ENCODE results near the gene NFS1.

The NFS1 gene

GRCh38 chr20:35735826-35736470 lies 36.8 kb upstream of the NFS1 start:
- H3K27me3 ChIP-seq (ENCODE audit: control insufficient read depth, insufficient read depth, low read length), result no peaks in the 10 kb centered on the region
- TF ChIP-seq CTCF (IDR thresholded peaks at IDR 0.05), result no peak
- H3K27ac ChIP-seq, result no peak overlapping the region
- H3K9ac ChIP-seq, result no peak overlapping the region
- H2AFZ ChIP-seq, result no peak overlapping the region
- H3K4me2 ChIP-seq (ENCODE audit: low read length), result no peak overlapping the region
- peaks cover 29% of the 10 kb centered on the region for H3K4me1 ChIP-seq
- peaks cover 76% of the 10 kb centered on the region for H3K79me2 ChIP-seq
- peak overlapping the region; percentile 9 for H3K4me3 ChIP-seq (ENCODE audit: low read depth, low read length)
- no peaks in the 10 kb centered on the region for H3K36me3 ChIP-seq (ENCODE audit: control insufficient read depth, insufficient read depth, low read length)
- no peaks in the 10 kb centered on the region for H3K9me3 ChIP-seq (ENCODE audit: control insufficient read depth, low read length)

- Histone ChIP-seq H3K79me2 (peaks cover 73% of the 10 kb centered on the region), H3K4me1 (peaks cover 29% of the 10 kb centered on the region), H3K36me3 (ENCODE audit: control insufficient read depth, insufficient read depth, low read length) (no peaks in the 10 kb centered on the region), H3K4me2 (ENCODE audit: low read length) (no peak overlapping the region), H3K9ac (no peak overlapping the region), H3K4me3 (ENCODE audit: low read depth, low read length) (no peak overlapping the region), H2AFZ (no peak overlapping the region), H3K27ac (no peak overlapping the region), H3K9me3 (ENCODE audit: control insufficient read depth, low read length) (no peaks in the 10 kb centered on the region), H3K27me3 (ENCODE audit: control insufficient read depth, insufficient read depth, low read length) (no peaks in the 10 kb centered on the region)
- TF ChIP-seq CTCF (IDR thresholded peaks at IDR 0.05), result no peak
These were observed 35.9 kb upstream of the NFS1 start for GRCh38 chr20:35734777-35735649.

- H3K79me2 ChIP-seq, result peaks cover 71% of the 10 kb centered on the region
- H3K27me3 ChIP-seq (ENCODE audit: control insufficient read depth, insufficient read depth, low read length), result no peaks in the 10 kb centered on the region
- no peak overlapping the region for H3K4me3 ChIP-seq (ENCODE audit: low read depth, low read length)
- no peak overlapping the region for H3K9ac ChIP-seq
- H3K4me2 ChIP-seq (ENCODE audit: low read length), result no peak overlapping the region
- H3K36me3 ChIP-seq (ENCODE audit: control insufficient read depth, insufficient read depth, low read length), result no peaks in the 10 kb centered on the region
- no peak for TF ChIP-seq CTCF (IDR thresholded peaks at IDR 0.05)
- H2AFZ ChIP-seq, result no peak overlapping the region
- H3K9me3 ChIP-seq (ENCODE audit: control insufficient read depth, low read length), result no peaks in the 10 kb centered on the region
- H3K4me1 ChIP-seq, result peaks cover 24% of the 10 kb centered on the region
- no peak overlapping the region for H3K27ac ChIP-seq
These were observed 35.2 kb upstream of the NFS1 start for GRCh38 chr20:35734374-35734773.

GRCh38 chr20:35732644-35732982 lies 33.5 kb upstream of the NFS1 start:
- no peak for TF ChIP-seq CTCF (IDR thresholded peaks at IDR 0.05)
- H3K27me3 ChIP-seq (ENCODE audit: control insufficient read depth, insufficient read depth, low read length), result no peaks in the 10 kb centered on the region
- H3K79me2 ChIP-seq, result peaks cover 64% of the 10 kb centered on the region
- no peaks in the 10 kb centered on the region for H3K9me3 ChIP-seq (ENCODE audit: control insufficient read depth, low read length)
- no peak overlapping the region for H2AFZ ChIP-seq
- no peak overlapping the region for H3K27ac ChIP-seq
- no peak overlapping the region for H3K4me2 ChIP-seq (ENCODE audit: low read length)
- H3K36me3 ChIP-seq (ENCODE audit: control insufficient read depth, insufficient read depth, low read length), result no peaks in the 10 kb centered on the region
- H3K9ac ChIP-seq, result no peak overlapping the region
- H3K4me3 ChIP-seq (ENCODE audit: low read depth, low read length), result no peak overlapping the region
- peaks cover 20% of the 10 kb centered on the region for H3K4me1 ChIP-seq

Measured in parathyroid adenoma (tissue), 2 donors.